HPDE6-E6E7 (cell line): ENCODE results near the gene ADK.
A peak's percentile ranks its signal among the peaks of the same experiment; 100 is the strongest.
"Not testable (repeated sequence)": the region's sequence is repeated elsewhere in the genome, so short reads cannot be mapped to it uniquely, and the experiment has no call there.

ENCODE experiments used
- DNase-seq: peaks from one replicate; pipeline ENCODE4 v3.0.0; 2011; ENCODE audit warnings: missing footprints; ENCODE audit errors: extremely low spot score

The ADK gene

GRCh38 chr10:74150990-74151878 is at the start of gene ADK:
ADK (plus strand) TSS chr10:74151221; CDS start chr10:74151279, 58 bp downstream.
- peak; percentile 99 for DNase-seq

- peak; percentile 22 for DNase-seq
Measured at GRCh38 chr10:74103560-74104258, 47.3 kb upstream of the ADK start.

DNA sequence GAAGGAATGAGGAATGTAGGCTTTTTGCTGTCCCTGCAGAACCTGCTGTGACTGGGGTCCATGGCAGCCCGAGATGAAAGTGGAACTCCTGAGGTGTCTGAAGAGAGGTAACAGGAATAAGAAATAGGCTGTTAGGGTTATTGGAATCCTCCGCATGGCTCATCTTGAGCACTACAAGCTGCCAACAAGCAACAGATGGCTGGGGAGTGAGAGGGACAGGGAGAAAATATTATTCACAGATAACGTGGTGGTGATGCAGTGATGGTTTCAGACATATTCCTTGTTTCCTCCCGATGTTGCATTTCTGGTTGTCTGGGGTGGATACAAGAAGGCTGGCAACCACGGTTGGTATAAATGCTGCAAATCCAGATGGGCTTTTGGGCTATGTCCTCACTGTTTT is 46.5 kb upstream of the ADK start:
- no peak for DNase-seq

DNA sequence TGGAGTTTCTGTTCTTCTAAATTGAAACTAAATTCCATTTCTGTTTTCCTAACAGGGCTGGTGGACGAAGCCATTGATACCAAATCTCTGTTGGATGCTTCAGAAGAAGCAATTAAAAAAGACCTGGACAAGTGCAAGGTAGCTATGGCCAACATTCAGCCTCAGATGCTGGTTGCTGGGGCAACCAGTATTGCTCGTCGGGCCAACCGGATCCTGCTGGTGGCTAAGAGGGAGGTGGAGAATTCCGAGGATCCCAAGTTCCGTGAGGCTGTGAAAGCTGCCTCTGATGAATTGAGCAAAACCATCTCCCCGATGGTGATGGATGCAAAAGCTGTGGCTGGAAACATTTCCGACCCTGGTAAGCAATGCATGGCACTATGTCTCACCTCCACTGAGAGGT is 46.0 kb upstream of the ADK start:
- DNase-seq, result no peak

GRCh38 chr10:74107391-74107790 is 43.6 kb upstream of the ADK start:
- DNase-seq, result no peak

- DNase-seq, result no peak
Measured at GRCh38 chr10:74109452-74109851, 41.6 kb upstream of the ADK start.

DNA sequence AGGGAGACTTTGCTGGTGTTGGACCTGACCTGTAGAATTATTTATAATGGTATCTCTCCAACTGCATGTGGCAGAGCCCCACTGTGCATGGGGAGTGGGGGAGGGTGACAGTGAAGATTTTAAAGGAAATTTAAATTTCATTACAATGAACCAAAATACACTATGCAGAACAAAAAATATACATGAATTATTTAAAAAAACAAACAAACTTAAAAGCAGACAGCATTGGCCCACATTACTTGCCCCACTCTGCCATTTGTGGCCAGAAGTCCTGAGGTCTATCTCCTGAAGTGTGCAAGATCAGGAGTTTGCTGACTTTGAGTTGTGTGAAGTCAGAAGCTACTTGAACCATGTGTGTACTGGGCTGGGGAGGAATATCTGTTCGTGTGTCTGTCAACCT is 40.9 kb upstream of the ADK start:
- no peak for DNase-seq

- no peak for DNase-seq
Measured at GRCh38 chr10:74111799-74112198, 39.2 kb upstream of the ADK start.

GRCh38 chr10:74113546-74113945 is 37.5 kb upstream of the ADK start:
- DNase-seq, result no peak

DNA sequence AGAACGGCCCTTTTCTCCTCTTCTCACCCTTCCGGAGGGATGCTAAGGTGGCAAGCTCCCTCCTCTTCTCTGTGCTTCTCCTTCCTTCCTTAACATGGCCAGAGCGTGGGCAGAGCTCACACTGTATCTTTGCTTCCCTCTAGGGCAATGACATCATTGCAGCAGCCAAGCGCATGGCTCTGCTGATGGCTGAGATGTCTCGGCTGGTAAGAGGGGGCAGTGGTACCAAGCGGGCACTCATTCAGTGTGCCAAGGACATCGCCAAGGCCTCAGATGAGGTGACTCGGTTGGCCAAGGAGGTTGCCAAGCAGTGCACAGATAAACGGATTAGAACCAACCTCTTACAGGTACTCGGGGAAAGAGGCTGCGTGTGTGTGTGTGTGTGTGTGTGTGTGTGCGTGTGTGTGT is 37.0 kb upstream of the ADK start:
- no peak for DNase-seq

- no peak for DNase-seq
Measured at GRCh38 chr10:74117738-74118137, 33.3 kb upstream of the ADK start.

- DNase-seq, result peak; percentile 27
Measured at GRCh38 chr10:74118804-74119203, 32.2 kb upstream of the ADK start.

GRCh38 chr10:74120911-74121310 is 30.1 kb upstream of the ADK start:
- no peak for DNase-seq

DNA sequence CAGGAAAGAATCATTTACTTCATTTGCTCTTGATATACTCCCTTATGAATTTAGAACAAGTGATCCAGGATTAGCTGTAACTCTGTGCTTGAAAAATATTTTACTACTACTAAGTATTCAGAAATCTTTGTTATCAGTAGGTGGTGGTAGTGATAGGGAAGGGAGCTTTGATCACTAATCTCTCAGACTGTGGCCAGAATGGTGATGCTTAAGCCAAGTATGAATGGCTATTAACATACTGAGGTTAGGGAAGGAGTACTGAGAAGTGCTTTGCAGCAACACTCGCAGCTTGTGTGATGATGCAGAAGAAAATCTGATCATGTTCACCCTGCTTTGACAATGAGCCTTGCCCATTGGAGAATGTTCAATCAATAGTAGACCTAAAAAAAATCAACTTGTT is 29.7 kb upstream of the ADK start:
- DNase-seq, result no peak

GRCh38 chr10:74122060-74122459 is 29.0 kb upstream of the ADK start:
- DNase-seq, result no peak

GRCh38 chr10:74123081-74123480 is 27.9 kb upstream of the ADK start:
- no peak for DNase-seq

DNA sequence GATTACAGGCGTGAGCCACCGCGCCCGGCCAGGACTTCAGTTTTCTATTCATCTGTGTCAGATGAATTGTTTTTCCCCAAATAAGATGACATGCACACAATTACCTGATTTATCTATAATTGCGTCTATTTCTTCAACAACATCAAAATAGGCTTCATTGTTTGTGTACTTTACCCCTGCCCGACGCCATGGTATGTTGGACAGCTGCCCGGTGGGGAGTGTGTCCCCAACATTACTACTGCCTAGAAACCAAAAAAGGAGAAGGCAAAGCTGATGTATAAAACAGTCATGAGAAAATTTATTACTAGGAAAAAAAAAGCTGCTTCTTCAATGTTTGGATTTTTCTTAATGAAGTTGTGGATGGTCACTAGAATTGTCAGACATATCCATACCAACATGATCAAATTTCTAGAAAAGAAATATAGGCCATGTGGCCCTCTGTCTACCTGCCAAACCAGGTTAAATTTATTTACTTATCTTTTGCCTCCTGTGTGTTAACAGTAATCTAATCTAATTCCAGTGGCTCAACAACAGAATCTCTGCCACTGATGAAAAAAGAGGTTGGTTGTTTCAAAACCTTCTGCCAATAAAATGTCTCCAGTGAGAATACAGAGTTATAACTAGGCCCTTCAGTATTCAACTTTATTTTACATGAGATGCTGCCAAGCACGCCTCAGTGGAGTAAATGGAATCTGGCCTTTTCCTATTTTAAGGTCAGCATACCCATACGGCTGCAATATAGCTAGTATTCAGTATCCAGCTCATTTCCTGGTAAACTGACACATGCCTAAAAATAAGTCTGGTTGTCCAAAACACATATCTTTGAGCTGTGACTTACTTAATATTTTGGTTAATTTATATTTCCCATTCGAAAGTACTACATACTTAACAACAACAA is 16.8 kb upstream of the ADK start:
- DNase-seq, result no peak

DNA sequence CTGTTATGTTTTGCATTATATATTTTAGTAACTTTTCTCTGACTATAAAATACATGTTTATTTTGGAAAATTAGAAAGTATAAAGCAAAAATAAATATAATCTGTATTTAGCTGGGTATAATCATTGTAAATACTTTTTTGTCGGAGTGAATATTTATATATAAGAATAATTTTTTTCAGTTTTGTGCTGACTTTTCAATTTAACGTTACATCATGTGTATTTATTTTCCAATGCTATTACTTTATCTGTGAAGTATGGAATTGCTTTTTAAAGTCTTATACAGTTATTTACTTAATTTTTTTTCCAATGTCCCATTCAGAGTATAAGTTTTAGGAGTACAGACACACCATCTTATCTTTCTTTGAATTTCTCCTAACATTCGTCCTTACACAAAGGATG is 15.6 kb upstream of the ADK start:
- DNase-seq, result no peak

GRCh38 chr10:74137992-74138391 is 13.0 kb upstream of the ADK start:
- DNase-seq, result no peak

DNA sequence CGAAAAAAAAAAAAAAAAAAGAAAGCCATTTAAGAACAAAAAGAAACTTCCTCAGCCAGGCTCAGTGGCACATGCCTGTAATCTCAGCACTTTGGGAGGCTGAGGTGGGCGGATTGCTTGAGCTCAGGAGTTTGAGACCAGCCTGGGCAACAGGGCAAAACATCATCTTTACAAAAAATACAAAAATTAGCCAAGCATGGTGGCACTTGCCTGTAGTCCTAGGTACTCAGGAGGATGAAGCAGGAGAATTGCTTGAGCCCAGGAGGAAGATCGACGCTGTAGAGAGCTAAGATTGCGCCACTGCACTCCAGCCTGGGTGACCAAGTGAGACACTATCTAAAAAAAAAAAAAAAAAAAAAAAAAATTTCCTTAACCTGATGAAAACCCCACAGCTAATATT is 12.4 kb upstream of the ADK start:
- not testable (repeated sequence) for DNase-seq

DNA sequence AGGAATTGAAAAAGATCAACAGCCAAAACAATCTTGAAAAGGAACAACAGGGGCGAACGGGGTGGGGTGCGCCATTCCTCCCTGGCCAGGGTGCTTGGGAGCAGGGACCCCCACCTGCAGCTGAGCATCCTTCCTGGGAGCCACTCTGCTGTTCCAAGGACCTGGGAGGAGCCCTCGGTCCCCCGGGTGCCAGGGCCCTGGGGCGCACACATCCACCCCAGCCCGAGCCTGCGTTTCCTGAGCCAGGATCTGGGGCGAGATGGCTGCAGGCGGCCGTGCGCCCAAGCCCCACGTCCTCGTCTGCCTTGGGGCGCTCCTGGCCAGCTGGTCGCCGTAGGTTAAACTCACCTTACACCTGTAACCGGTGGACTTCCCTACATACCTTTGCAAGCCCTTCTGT is 11.0 kb upstream of the ADK start:
- no peak for DNase-seq

DNA sequence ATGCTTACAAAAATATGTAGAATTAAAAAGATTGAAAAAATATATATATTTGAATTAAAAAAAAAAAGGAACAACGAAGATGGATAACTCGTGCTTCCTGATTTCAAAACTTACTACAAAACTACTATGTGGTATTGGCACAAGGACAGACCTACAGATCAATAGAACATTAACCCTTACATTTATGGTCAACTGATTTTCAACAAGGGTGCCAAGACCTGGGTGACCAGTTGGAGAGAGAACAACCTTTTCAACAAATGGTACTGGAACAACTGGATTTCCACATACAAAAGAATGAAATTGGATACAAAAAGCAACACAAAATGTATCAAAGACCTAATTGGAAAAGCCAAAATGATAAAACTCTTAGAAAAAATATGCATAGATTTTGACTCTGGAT is 10.5 kb upstream of the ADK start:
- DNase-seq, result no peak
